SK-N-SH (cell line): ENCODE results near the gene HERC3.

Experiments used
- CHD2 ChIP-seq: fragments of 150-350 bp; IDR thresholded peaks from 2 replicates; pipeline ENCODE4 v1.6.1; 2018; ENCODE audit warnings: low read length; ENCODE audit not compliant: partially characterized antibody
- ELF1 ChIP-seq: IDR thresholded peaks from 2 replicates; pipeline ENCODE4 v1.4.0; 2012
- EZH2phosphoT487 ChIP-seq: fragments of 200-600 bp; sonication (generic); IDR thresholded peaks from 2 replicates; pipeline ENCODE4 v1.6.1; 2017; ENCODE audit warnings: low read depth, mixed run types, mild to moderate bottlenecking, antibody characterized with exemption, moderate library complexity, borderline replicate concordance
- JUND ChIP-seq: IDR thresholded peaks from 2 replicates; pipeline ENCODE4 v1.4.0; 2012
- NFIC ChIP-seq: IDR thresholded peaks from 2 replicates; pipeline ENCODE4 v1.4.0; 2012; ENCODE audit warnings: borderline replicate concordance
- POLR2AphosphoS5 ChIP-seq: IDR thresholded peaks from 2 replicates; pipeline ENCODE4 v1.6.1; 2012; ENCODE audit warnings: low read depth, low read length
- RAD21 ChIP-seq: IDR thresholded peaks from 2 replicates; pipeline ENCODE4 v1.6.1; 2012; ENCODE audit warnings: mild to moderate bottlenecking, low read length
- RFX5 ChIP-seq: IDR thresholded peaks from 2 replicates; pipeline ENCODE4 v1.6.1; 2012; ENCODE audit warnings: mild to moderate bottlenecking, improper control_type of control experiment, low read length
- TAF1 ChIP-seq: IDR thresholded peaks from 2 replicates; pipeline ENCODE4 v1.6.1; 2012; ENCODE audit warnings: low read depth, mild to moderate bottlenecking, low read length, moderate library complexity, borderline replicate concordance
- TF ChIP-seq, protein P1 (sequence below): fragments of 150-350 bp; IDR thresholded peaks from 2 replicates; pipeline ENCODE4 v1.6.1; 2017; ENCODE audit warnings: antibody characterized with exemption, low read length, low read depth, borderline replicate concordance
- TF ChIP-seq, protein P2 (sequence below): fragments of 200-600 bp; sonication (generic); IDR thresholded peaks from 2 replicates; pipeline ENCODE4 v1.6.1; 2017; ENCODE audit warnings: antibody characterized with exemption, mild to moderate bottlenecking, moderate library complexity
- TF ChIP-seq, protein P3 (sequence below): fragments of 150-350 bp; IDR thresholded peaks from 2 replicates; pipeline ENCODE4 v1.6.1; 2016; ENCODE audit warnings: mild to moderate bottlenecking, low read depth, low read length

DNA sequence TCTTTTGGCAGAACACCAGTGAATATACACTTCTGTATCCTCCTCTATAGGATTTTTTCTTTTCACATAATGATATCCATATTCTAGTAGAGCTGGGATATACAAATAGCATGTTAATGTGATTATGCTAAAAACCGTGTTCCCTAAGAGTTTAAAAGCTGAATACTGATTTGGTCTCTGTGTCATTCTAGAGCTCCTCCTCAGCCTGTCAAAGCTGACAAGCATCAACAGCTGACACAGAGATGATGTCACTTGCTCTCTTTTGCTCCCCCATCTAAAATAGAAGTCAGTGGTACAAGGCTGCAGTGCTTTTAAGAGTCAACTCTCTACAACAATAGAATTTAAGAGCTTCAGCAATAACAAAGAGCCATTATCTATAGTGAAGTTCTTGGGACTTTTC lies 17.1 kb upstream of the HERC3 start:
- no peak for TF ChIP-seq RAD21
- no peak for TF ChIP-seq JUND
- no peak for TF ChIP-seq NFIC
- TF ChIP-seq EZH2phosphoT487: no peak
- no peak for TF ChIP-seq CHD2
- TF ChIP-seq, protein P1, sequence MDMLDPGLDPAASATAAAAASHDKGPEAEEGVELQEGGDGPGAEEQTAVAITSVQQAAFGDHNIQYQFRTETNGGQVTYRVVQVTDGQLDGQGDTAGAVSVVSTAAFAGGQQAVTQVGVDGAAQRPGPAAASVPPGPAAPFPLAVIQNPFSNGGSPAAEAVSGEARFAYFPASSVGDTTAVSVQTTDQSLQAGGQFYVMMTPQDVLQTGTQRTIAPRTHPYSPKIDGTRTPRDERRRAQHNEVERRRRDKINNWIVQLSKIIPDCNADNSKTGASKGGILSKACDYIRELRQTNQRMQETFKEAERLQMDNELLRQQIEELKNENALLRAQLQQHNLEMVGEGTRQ: no peak
- TF ChIP-seq POLR2AphosphoS5: no peak
- TF ChIP-seq, protein P2, sequence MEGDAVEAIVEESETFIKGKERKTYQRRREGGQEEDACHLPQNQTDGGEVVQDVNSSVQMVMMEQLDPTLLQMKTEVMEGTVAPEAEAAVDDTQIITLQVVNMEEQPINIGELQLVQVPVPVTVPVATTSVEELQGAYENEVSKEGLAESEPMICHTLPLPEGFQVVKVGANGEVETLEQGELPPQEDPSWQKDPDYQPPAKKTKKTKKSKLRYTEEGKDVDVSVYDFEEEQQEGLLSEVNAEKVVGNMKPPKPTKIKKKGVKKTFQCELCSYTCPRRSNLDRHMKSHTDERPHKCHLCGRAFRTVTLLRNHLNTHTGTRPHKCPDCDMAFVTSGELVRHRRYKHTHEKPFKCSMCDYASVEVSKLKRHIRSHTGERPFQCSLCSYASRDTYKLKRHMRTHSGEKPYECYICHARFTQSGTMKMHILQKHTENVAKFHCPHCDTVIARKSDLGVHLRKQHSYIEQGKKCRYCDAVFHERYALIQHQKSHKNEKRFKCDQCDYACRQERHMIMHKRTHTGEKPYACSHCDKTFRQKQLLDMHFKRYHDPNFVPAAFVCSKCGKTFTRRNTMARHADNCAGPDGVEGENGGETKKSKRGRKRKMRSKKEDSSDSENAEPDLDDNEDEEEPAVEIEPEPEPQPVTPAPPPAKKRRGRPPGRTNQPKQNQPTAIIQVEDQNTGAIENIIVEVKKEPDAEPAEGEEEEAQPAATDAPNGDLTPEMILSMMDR: no peak
- TF ChIP-seq ELF1: no peak
- TF ChIP-seq, protein P3, sequence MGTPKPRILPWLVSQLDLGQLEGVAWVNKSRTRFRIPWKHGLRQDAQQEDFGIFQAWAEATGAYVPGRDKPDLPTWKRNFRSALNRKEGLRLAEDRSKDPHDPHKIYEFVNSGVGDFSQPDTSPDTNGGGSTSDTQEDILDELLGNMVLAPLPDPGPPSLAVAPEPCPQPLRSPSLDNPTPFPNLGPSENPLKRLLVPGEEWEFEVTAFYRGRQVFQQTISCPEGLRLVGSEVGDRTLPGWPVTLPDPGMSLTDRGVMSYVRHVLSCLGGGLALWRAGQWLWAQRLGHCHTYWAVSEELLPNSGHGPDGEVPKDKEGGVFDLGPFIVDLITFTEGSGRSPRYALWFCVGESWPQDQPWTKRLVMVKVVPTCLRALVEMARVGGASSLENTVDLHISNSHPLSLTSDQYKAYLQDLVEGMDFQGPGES: no peak
- no peak for TF ChIP-seq RFX5
- no peak for TF ChIP-seq TAF1
